Mesenchymal stem cell (in vitro differentiated cells and primary cell): ENCODE measurements around the gene BMPR1B.

Source experiments
- DNase-seq: peaks from one replicate; pipeline ENCODE4 v3.0.0-alpha.2; 2013
- H2AFZ ChIP-seq: one replicate; pipeline ENCODE4 v1.6.1; 2013; ENCODE audit warnings: low read depth, mild to moderate bottlenecking, control low read depth, inconsistent platforms, low read length, moderate library complexity
- H2AK5ac ChIP-seq: 2 replicates; pipeline ENCODE4 v1.6.1; 2013; ENCODE audit warnings: low read length, moderate library complexity, mild to moderate bottlenecking, inconsistent platforms; ENCODE audit not compliant: severe bottlenecking
- H2BK120ac ChIP-seq: one replicate; pipeline ENCODE4 v1.6.1; 2013; ENCODE audit warnings: low read depth, mild to moderate bottlenecking, inconsistent platforms, low read length, moderate library complexity
- H2BK12ac ChIP-seq, 2 experiments: one replicate each; pipeline ENCODE4 v1.6.1; 2013; ENCODE audit warnings: inconsistent platforms in 2 of 2, low read length in 2 of 2, mild to moderate bottlenecking in 2 of 2, moderate library complexity in 2 of 2, control low read depth in 1 of 2
- H2BK15ac ChIP-seq: one replicate; pipeline ENCODE4 v1.6.1; 2013; ENCODE audit warnings: mild to moderate bottlenecking, low read depth, inconsistent platforms; ENCODE audit not compliant: poor library complexity, severe bottlenecking
- H2BK5ac ChIP-seq: 2 replicates; pipeline ENCODE4 v1.6.1; 2013; ENCODE audit warnings: low read depth, mild to moderate bottlenecking, low read length, control low read depth, inconsistent platforms; ENCODE audit not compliant: poor library complexity, severe bottlenecking
- H3K14ac ChIP-seq, 2 experiments: one replicate each; pipeline ENCODE4 v1.6.1; 2013; ENCODE audit warnings: inconsistent platforms in 2 of 2, low read length in 2 of 2, control low read depth in 1 of 2, mild to moderate bottlenecking in 1 of 2, moderate library complexity in 1 of 2
- H3K18ac ChIP-seq, 2 experiments: one replicate each; pipeline ENCODE4 v1.6.1; 2013; ENCODE audit warnings: inconsistent platforms in 2 of 2, low read length in 2 of 2, control low read depth in 1 of 2, low read depth in 1 of 2, mild to moderate bottlenecking in 1 of 2
- H3K23ac ChIP-seq, 2 experiments: one replicate each; pipeline ENCODE4 v1.6.1; 2013; ENCODE audit warnings: inconsistent platforms in 2 of 2, low read length in 2 of 2, mild to moderate bottlenecking in 2 of 2, moderate library complexity in 2 of 2, control low read depth in 1 of 2
- H3K27ac ChIP-seq: 2 replicates; pipeline ENCODE4 v1.5.1; 2013; ENCODE audit warnings: mild to moderate bottlenecking, moderate library complexity, low read length, control low read depth, inconsistent platforms; ENCODE audit not compliant: poor library complexity, severe bottlenecking
- H3K27me3 ChIP-seq, 2 experiments: 2 replicates each; pipeline versions ENCODE4 v1.6.1 to v1.7.0; 2013; ENCODE audit warnings: low read length in 2 of 2, mild to moderate bottlenecking in 2 of 2, moderate library complexity in 2 of 2, control low read depth in 1 of 2, inconsistent platforms in 1 of 2; ENCODE audit not compliant: control insufficient read depth in 1 of 2, insufficient read depth in 1 of 2
- H3K36me3 ChIP-seq, 2 experiments: 2 replicates each; pipeline versions ENCODE4 v1.6.1 to v1.7.0; 2013; ENCODE audit warnings: low read length in 2 of 2, control low read depth in 1 of 2, inconsistent platforms in 1 of 2, low read depth in 1 of 2, mild to moderate bottlenecking in 1 of 2; ENCODE audit not compliant: insufficient read depth in 2 of 2, control insufficient read depth in 1 of 2
- H3K4ac ChIP-seq, 2 experiments: one replicate each; pipeline ENCODE4 v1.6.1; 2013; ENCODE audit warnings: inconsistent platforms in 2 of 2, low read length in 2 of 2, mild to moderate bottlenecking in 2 of 2, moderate library complexity in 2 of 2, control low read depth in 1 of 2, low read depth in 1 of 2
- H3K4me1 ChIP-seq: 2 replicates; pipeline ENCODE4 v1.6.1; 2013; ENCODE audit warnings: low read depth, low read length, control low read depth; ENCODE audit not compliant: control insufficient read depth, insufficient read depth
- H3K4me2 ChIP-seq: 2 replicates; pipeline ENCODE4 v1.6.1; 2013; ENCODE audit warnings: low read length, mild to moderate bottlenecking, inconsistent platforms; ENCODE audit not compliant: poor library complexity, severe bottlenecking
- H3K4me3 ChIP-seq, 2 experiments: 2 replicates each; pipeline versions ENCODE4 v1.5.1 to v1.7.0; 2013; ENCODE audit warnings: low read length in 2 of 2, mild to moderate bottlenecking in 2 of 2, control low read depth in 1 of 2, low read depth in 1 of 2; ENCODE audit not compliant: insufficient read depth in 1 of 2
- H3K79me1 ChIP-seq: replicated peaks from 2 replicates; pipeline ENCODE4 v1.6.1; 2013; ENCODE audit warnings: mild to moderate bottlenecking, control low read depth, low read length, inconsistent platforms; ENCODE audit not compliant: poor library complexity, severe bottlenecking
- H3K9ac ChIP-seq: 2 replicates; pipeline ENCODE4 v1.7.0; 2013; ENCODE audit warnings: mild to moderate bottlenecking, low read length, moderate library complexity
- H3K9me3 ChIP-seq: 2 replicates; pipeline ENCODE4 v1.7.0; 2013; ENCODE audit warnings: mild to moderate bottlenecking, low read length; ENCODE audit not compliant: control insufficient read depth
- H4K8ac ChIP-seq: one replicate; pipeline ENCODE4 v1.6.1; 2013; ENCODE audit warnings: inconsistent platforms, mild to moderate bottlenecking, low read length, moderate library complexity
- H4K91ac ChIP-seq: one replicate; pipeline ENCODE4 v1.6.1; 2013; ENCODE audit warnings: mild to moderate bottlenecking, low read length, inconsistent platforms
- WGBS: methylation state at CpG from one replicate; pipeline ENCODE4 v1.1.7; 2013; ENCODE audit warnings: mixed read lengths; 5-methylcytosine and 5-hydroxymethylcytosine counted together

Gene BMPR1B

DNA sequence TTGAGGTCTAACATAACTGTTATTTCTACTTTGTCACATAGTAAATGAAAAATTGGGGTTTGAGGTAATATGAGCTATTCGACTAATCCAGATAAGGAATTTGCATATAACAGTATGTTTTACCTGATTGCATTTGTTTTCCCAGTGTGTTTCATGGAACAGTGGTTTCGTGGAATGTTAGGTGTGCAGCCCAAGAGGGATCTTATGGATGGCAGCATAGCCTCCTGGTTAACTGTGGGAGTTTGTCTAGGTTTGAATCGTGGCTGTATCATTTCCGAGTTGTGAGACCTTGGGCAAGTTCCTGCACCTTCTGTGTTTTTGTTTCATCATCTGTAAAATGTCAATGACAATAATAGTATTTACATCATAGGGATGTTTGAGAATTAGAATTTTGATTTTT lies 7.9 kb downstream of the BMPR1B start:
- WGBS = 84% methylated on average over 2 of the region's 4 CpGs
- no peak overlapping the region for H3K14ac ChIP-seq

DNA sequence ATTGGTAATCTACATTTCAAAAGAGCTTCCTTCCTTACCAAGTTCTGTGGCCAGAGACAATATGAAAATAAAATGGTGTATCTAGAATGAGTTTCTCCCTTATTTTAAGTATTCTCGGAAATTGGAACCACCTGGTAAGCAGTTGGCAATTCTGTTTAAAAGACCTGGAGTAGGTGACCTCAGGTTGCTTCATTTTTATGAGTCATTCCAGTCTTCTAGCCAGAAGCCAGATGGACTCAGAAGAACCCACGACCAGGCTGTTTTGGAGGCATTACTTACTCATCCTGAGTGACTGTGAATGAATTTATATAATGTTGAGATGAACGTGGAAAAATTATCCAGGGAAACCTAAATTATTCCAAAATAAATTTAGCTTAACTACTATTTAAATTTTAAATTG lies 9.1 kb downstream of the BMPR1B start:
- Histone ChIP-seq H3K27me3 (no peaks in the 10 kb centered on the region), H3K27ac (no peak overlapping the region), H2BK5ac (no peak overlapping the region), H3K36me3 (no peaks in the 10 kb centered on the region), H3K4ac (no peak overlapping the region), H2AFZ (no peak overlapping the region), H3K4me2 (no peak overlapping the region), H2BK120ac (no peak overlapping the region), H3K4me1 (no peaks in the 10 kb centered on the region), H3K14ac (no peak overlapping the region), H3K18ac (no peak overlapping the region), H3K79me1 (no peaks in the 10 kb centered on the region), H4K8ac (no peak overlapping the region), H2AK5ac (no peak overlapping the region), H3K4me3 (no peak overlapping the region), H3K9ac (no peak overlapping the region), H3K9me3 (no peaks in the 10 kb centered on the region), H2BK12ac (no peak overlapping the region), H3K23ac (no peak overlapping the region), H4K91ac (no peak overlapping the region), H2BK15ac (no peak overlapping the region)
- 90% methylated on average over 1 of the region's 3 CpGs for WGBS
- DNase-seq = peak; percentile 23

More for the DNA sequence above, 7.9 kb downstream of the BMPR1B start:
- H3K4ac ChIP-seq = no peak overlapping the region
- no peaks in the 10 kb centered on the region for H3K27me3 ChIP-seq
- H3K36me3 ChIP-seq = no peaks in the 10 kb centered on the region
- H3K9ac ChIP-seq = no peak overlapping the region
- no peak overlapping the region for H3K23ac ChIP-seq
- DNase-seq = no peak
- no peak overlapping the region for H4K8ac ChIP-seq
- H2AK5ac ChIP-seq = no peak overlapping the region
- no peak overlapping the region for H2BK5ac ChIP-seq
- H2AFZ ChIP-seq = no peak overlapping the region
- no peaks in the 10 kb centered on the region for H3K4me1 ChIP-seq
- no peaks in the 10 kb centered on the region for H3K9me3 ChIP-seq
- H4K91ac ChIP-seq = no peak overlapping the region
- H3K27ac ChIP-seq = no peak overlapping the region
- no peak overlapping the region for H2BK15ac ChIP-seq
- H3K4me2 ChIP-seq = no peak overlapping the region
- no peak overlapping the region for H3K4me3 ChIP-seq
- no peak overlapping the region for H2BK12ac ChIP-seq
- no peak overlapping the region for H2BK120ac ChIP-seq
- H3K18ac ChIP-seq = no peak overlapping the region
- H3K79me1 ChIP-seq = no peaks in the 10 kb centered on the region

DNA sequence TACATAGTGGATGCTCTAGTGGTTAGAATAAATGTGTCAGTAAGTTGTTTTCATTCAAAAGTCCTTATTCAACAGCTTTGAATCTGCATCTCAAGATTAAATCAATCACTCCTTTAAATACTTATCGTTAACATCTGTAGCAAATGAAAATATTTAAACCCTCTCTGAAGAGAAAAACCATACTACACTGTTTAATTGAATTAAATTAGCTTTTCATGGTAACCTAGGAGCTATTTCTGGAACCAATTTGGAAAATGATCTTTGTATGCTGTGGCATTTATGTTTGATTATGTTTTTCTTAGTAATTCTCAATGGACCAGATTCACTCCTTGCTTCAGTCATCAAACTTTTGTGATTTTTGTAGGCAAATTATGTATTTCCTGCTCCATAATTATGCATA lies 9.7 kb downstream of the BMPR1B start:
- Histone ChIP-seq H3K9me3 (no peaks in the 10 kb centered on the region), H3K4ac (no peak overlapping the region), H3K4me2 (no peak overlapping the region), H4K8ac (no peak overlapping the region), H3K36me3 (no peaks in the 10 kb centered on the region), H2BK12ac (no peak overlapping the region), H3K27ac (no peak overlapping the region), H2BK15ac (no peak overlapping the region), H3K4me1 (no peaks in the 10 kb centered on the region), H3K23ac (no peak overlapping the region), H3K79me1 (no peaks in the 10 kb centered on the region), H2AFZ (no peak overlapping the region), H2AK5ac (no peak overlapping the region), H2BK5ac (no peak overlapping the region), H3K4me3 (no peak overlapping the region), H3K9ac (no peak overlapping the region), H3K14ac (no peak overlapping the region), H3K18ac (no peak overlapping the region), H4K91ac (no peak overlapping the region), H3K27me3 (no peaks in the 10 kb centered on the region), H2BK120ac (no peak overlapping the region)
- 100% methylated on average over 1 of the region's 1 CpG for WGBS
- no peak for DNase-seq

- H3K27me3 ChIP-seq = no peaks in the 10 kb centered on the region
- no peak overlapping the region for H3K9ac ChIP-seq
- no peak overlapping the region for H2BK5ac ChIP-seq
- no peak overlapping the region for H4K91ac ChIP-seq
- no peak overlapping the region for H2BK120ac ChIP-seq
- no peak overlapping the region for H4K8ac ChIP-seq
- H3K36me3 ChIP-seq = no peaks in the 10 kb centered on the region
- DNase-seq = no peak
- no peak overlapping the region for H3K4me2 ChIP-seq
- 36% methylated on average over 1 of the region's 1 CpG for WGBS
- no peak overlapping the region for H3K18ac ChIP-seq
- H3K4me3 ChIP-seq = no peak overlapping the region
- no peak overlapping the region for H2BK15ac ChIP-seq
- H3K79me1 ChIP-seq = peaks cover 3% of the 10 kb centered on the region
- no peak overlapping the region for H3K4ac ChIP-seq
- H3K14ac ChIP-seq = no peak overlapping the region
- H2AFZ ChIP-seq = no peak overlapping the region
- peaks cover 7% of the 10 kb centered on the region for H3K9me3 ChIP-seq
- H3K4me1 ChIP-seq = no peaks in the 10 kb centered on the region
- H3K27ac ChIP-seq = no peak overlapping the region
- no peak overlapping the region for H2BK12ac ChIP-seq
- H3K23ac ChIP-seq = no peak overlapping the region
- H2AK5ac ChIP-seq = no peak overlapping the region
Observed at GRCh38 chr4:94782707-94783106, 25.0 kb downstream of the BMPR1B start.
